Raji (cell line): ENCODE results near the gene TLE2.

Experiments used
- POLR2A ChIP-seq: IDR thresholded peaks from 2 replicates; pipeline ENCODE4 v1.6.1; 2011; ENCODE audit warnings: low read depth, low read length, control low read depth; ENCODE audit not compliant: insufficient read depth

TLE2 gene

DNA sequence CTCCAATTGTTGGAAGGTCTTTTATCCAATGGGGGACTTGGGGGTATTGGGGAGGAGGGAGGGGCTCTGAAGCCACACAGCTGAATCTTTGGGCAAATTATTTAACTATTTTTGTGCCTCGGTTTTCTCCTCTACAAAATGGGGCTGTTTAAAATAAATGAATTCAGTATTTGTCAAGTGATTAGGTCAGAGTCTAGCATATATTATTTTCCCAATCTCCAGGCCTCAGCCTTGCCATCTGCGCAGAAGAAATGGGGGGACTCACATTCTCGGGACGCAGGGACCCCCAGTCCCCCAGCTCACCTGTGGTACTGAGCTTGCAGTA lies 31.7 kb upstream of the TLE2 start:
- TF ChIP-seq POLR2A = no peak

DNA sequence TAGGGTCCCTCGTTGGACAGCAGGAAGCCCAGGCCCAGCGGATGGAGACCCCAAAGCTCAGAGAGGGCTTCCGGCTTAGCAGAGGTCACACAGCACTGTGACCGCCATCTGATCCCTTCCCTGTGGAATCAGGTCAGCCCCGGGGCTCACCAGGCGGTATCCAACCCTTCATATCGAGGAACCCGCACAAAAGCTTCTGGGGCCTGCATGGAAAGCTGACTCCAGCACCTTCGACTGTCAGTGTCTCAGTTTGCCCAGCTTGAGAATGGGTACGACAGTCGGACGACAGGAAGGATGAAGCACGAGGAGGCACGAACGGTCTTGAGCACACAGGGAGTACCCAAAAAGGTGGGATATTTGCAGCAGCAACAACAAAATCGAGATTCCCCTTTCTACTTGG lies 30.6 kb upstream of the TLE2 start:
- no peak for TF ChIP-seq POLR2A

DNA sequence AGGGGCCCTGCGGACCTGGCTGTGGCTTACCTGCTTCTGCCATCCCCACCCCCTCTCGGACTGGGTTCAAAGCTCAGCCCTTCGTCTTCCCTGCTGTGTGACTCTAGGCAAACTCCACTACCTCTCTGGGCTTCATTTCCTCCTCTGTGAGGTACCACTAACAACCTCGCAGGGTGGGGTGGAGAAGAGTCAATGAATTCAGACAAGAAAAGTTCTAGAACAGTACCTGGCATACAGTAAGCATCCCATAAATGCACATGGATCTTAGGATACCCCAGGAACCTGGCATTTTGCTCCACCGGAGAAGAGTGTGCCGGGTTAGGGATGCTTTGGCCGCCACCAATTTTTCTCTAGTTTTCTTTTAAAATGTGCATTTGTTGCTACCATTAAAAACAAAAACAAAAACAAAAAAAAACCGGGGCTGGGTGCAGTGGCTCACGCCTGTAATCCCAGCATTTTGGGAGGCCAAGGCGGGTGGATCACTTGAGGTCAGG lies 29.8 kb upstream of the TLE2 start:
- no peak for TF ChIP-seq POLR2A

DNA sequence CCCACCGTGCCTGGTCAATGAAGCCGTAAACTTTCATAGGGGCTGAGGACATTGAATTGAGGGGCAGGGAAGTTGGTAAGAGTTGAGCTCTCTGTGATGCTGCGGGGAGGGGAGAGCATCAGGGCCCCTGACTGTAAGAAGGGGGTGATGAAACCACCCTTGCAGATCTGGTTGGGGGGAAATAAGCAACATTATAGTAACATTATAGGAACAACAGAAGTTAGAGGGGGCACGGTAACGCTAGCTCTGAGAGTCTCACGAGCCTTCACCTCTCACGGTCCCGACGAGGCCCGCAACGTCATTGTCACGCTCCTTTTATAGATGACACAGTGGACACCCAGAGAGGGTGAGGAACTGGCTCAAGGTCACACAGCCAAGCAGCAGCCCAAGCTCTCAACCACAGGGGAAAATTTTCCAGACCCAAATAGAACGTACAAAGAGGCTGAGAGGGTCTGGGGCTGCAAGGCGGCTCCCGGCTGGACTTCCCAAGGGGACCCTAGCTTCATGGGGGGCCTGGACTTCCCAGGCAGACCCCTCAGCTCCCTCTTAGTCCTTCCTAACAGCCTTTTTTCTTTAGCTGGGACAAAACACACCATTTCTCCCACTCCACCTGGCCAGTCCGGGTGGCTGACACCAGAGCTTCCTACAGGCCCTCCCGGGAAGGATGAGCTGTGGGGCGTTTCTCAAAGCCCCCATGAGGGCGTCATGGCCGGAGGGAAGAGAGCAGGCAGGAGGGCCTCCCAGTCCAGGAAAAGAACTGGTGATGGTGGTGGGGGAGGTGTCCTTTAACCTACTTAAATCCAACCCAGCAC lies 29.1 kb upstream of the TLE2 start:
- TF ChIP-seq POLR2A = no peak

DNA sequence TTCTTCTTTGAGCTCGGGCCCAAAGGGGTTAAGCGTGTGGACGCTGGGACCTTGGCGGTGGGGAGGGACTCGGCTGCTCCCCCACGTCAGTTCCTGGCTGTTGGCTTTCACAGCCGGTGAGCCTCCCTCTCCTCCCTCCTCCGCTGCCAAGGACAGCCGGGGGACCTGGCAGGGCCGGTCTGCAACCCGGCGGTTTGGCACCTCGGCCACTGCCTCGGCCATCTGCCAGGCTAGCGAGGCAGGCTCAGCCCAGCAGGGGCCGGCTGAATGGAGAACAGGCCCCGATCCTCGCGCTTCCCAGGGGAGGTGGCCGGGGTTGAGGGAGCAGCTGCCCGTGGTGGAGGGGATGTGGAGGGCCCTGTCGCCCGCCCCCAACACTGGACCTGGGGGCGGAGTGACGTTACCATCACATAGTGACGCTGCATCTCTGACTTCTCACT lies 28.2 kb upstream of the TLE2 start:
- TF ChIP-seq POLR2A = no peak

DNA sequence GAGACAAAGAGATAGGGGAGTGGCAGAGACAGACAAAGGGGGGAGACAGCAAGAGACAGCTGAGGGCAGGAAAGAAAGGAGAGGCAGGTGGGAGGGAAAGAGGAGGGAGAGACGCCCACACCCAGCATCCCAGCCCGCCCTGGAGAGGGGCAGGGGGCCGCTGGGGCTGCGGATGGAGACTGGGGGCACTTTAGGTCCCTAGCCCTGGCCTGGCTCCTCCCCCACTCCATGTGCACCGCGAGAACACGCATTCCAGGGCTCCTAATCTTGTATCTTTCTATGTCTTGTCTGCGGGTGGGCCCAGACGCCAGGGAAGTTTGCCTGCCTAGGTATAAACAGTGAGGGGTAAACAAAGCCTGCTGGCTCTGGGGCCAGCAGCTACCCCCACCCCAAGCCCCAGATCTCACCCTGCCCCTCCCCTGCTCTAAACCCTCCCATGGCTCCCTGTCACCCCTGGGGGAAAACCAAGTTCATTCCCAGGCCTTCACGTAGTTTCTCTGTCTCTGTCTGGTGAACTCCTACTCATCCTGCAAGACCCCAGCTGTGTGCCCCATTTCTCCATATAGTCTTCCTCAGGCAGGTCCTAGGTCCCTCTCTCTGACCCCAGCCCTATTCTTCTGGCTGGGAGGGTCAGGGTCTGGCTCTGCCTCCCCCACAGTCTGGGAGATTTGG lies 27.5 kb upstream of the TLE2 start:
- TF ChIP-seq POLR2A = no peak

DNA sequence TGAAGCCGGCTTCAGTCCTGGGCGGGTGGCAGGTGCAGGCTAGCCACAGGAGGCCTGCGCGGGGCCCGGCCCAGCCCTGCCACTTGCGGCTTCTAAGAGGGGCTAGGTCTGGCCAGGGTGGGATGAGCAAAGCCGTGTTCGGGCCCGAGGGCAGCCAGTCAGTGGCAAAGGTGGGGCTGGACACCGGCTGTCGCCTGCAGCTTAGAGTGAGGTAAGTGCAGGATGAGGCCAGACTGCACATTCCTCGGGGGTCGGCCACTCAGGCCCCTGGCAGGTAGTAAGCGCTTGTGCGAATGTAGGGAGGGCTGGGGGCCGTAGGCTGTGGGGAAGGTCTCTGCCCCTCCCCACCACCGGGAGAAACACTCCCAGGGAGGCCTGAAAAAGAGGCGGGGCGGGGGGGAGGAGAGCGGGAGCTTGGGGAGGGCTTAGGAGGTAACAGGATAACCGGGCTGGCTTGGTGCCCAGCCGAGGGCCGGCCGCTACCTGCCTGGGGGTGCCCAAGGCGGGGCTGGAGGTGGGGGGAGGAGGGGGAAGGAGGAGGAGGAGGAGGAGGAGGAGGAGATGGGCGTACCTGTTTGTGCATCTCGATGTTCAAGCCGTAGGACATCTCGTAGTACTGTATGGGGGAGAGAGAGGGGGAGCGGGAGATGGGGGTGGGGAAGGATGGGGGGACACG lies 26.8 kb upstream of the TLE2 start:
- no peak for TF ChIP-seq POLR2A

DNA sequence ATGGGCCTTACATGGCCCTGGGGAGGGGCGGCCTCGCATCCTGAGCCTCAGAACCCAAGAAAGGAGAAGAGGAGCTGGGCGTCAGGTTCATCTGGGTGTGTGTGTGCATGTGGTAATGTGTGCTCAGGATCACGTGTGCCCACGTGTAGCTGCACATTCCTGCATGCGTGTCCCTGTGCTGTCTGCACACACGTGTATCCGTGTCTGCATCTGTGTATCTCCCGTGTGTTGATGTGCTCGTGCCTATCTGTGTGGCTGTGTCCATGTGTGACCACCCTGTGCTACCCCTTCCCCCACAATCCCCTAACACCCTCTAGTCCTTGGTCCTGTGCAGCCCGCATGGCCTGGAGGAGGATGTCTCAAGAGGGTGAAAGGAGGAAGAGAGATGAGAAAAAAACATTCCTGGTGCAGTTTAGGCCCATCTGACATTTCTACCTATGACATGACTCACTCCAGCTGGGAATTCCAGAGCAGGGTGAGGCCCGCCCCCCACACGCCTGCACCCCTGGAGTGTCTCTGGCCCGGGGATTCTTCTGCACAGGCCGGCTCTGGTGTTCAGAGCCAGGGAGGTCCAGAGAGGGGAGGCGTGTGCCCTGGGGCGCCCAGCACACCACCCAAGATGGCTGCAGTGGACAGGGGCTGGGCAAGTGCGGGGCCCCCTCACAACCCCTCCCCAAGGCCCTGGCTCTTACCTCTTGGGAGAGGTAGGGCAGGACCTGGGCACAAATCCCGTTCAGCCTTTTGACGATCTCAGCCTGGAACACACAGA lies 26.1 kb upstream of the TLE2 start:
- TF ChIP-seq POLR2A = no peak

DNA sequence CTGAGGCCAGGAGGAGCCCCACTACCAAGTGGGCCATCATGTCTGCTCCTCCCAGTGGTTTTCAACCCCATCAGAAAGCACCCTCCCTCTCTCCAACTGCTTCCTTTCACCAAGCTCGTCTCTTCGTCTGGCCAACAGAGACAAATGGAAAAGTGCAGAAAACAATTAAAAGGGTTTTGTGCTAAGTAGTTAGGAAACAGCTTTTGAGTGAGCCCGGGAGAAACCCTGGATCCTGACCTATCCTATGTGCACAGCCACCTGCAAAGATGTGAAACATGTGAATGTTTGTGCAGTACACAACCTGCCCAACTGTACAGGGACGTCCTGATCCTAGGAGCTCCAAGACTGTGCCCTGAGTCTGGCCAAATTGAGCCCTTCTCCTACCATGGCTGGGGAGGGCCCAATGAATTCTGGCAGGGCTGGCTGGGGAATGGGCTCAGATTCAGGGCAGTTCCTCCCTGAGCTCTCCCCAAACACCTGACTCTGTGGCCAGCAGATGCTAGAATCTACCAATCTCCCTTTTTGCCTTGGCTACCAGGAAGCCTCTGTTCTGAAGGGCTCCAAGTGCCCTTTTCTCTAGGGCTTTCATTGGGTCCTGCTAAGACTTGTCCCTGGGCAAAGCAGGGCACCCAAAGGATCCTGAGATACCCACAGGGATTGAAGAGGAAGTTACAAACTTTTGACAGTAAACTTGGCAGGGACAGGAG lies 25.3 kb upstream of the TLE2 start:
- TF ChIP-seq POLR2A = no peak

DNA sequence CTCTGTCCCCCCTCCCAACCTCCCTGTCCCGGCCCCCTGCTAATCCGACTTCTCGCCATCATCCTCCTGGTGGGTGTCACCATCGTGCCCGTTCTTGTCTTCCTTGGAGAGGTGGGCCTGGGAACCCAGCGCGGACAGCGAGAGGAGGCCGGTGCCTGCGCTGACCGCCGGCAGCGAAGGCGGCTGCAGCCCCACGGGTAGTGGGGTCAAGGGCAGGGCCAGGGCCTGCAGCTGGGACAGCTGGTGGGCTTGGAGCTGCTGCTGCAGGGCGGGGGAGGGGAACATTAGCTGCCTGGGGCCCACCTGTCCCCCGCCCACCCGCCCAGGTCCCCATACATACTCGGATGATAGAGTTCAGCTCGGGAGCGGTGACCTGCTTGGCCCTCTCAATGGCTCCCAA lies 24.7 kb upstream of the TLE2 start:
- no peak for TF ChIP-seq POLR2A

DNA sequence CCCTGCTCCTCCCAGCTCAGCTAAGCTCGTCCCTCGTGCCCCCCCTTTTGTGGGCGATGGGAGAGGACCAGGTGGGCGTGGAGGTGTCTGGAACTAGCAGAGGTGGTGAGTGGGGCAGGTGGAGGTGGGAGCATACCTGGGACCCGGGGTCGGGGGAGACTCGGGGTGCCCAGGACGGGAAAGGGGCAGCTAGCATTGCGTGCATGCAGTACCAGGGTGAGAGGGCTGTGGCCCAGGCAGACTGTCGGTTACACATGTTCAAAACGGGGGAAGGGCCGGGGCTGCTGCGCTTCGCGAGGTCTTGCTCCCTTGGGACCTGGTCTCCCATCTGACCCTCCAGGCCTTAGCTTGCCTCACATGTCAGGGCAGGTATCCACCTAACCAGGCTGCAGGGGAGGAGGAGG lies 24.1 kb upstream of the TLE2 start:
- no peak for TF ChIP-seq POLR2A

DNA sequence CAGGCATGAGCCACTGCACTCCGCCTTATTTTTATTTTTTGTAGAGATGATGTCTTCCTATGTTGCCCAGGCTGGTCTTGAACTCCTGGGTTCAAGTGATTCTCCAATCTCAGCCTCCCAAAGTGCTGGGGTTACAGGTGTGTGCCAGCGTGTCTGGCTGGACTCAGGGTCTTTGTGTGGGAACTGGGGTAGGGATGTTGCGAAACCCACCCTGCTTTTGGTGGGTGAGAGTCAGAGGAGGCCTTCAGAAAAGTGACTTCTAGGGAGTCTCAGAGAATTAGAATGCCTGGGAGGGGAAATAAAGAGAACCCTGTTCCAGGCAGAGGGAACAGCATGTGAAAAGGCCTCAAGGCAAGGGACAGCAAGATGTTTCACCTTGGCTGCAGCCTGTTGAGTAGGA lies 20.0 kb upstream of the TLE2 start:
- TF ChIP-seq POLR2A = no peak

DNA sequence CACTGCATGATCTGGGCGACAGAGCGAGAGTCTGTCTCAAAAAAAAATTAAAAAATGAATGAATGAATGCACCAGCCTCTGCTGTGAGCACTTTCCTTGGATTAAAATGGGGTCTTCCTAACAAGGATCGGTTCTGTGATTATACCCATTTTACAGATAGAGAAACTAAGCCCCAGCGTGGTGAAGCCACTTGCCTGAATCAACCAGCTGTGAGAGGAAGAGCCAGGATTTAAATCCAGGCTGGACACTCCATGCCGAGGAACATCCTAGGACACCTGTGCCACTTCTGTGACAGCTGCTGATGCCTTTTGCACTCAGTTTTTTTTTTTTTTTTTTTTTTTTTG lies 19.1 kb upstream of the TLE2 start:
- TF ChIP-seq POLR2A = no peak

DNA sequence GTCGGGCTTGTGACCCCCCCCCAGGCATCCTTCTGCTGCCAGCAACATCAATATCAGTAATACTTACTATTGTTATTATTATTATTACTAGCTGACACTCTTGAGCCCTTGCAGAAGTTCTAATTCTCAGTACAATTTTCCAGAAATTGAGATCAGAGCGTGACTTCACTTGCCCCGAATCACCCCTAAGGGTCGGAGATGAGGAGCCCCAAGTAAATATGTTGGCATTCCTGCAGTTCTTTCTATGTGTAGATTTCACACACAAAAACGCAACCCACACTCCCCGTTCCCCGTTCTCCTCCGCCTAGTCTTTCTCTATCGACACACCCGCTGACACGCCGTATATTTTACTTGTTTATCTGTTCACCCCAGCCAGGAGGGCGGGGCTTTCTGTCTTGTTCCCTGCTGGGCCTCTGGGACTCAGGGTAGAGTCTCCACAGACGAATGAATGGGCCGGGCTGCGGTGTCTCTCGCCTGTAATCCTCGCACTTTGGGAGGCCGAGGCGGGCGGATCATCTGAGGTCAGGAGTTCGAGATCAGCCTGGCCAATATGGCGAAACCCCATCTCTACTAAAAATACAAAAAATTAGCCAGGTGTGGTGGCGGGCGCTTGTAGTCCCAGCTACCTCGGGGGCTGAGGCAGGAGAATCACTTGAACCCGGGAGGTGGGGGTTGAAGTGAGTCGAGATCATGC lies 18.6 kb upstream of the TLE2 start:
- TF ChIP-seq POLR2A = no peak
